ENCODE results near the gene CBX4.

Gene CBX4

DNA sequence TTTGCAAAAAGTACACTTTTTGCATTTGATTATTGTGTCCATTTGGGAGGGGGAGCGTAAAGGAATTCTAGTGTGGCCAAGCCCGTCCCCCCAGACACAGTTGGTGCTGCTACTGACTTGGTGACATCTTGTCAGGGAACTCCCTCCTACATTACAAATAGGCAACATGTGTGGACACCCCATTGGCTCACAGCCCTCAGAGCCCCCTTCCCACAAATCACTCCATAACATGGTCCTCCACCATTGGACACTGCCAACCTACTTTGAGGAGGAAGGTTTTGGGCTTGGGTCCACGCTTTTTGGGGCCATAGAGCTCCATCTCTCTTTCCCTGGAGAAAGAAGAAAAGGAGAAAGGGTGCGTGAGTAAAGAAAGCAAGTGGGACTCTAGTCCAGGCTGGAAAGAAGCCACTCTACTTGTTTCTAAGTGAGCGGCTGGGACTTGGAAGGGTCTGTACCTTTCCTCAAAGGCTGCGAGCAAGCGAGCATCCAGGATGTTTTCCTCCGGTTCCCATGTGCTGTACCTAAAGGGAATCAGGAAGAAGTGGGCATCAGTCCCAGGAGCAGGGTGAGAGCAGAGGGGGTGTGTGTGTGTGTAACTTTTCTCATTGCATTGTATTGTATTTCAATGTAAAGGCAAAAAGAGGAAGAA, 43.3 kb downstream of the CBX4 start:
- TF ChIP-seq ZNF274 (IDR thresholded peaks at IDR 0.05; ENCODE audit: low read depth, low read length), result no peak
- peak overlapping the region; percentile 82 for H3K4me3 ChIP-seq (ENCODE audit: low read length)

- TF ChIP-seq ZNF274 (IDR thresholded peaks at IDR 0.05; ENCODE audit: low read depth, low read length), result no peak
- no peak overlapping the region for H3K4me3 ChIP-seq (ENCODE audit: low read length)
Observed at GRCh38 chr17:79794659-79795511, 44.4 kb downstream of the CBX4 start.

GRCh38 chr17:79793924-79794304, 45.3 kb downstream of the CBX4 start:
- H3K4me3 ChIP-seq (ENCODE audit: low read length), result no peak overlapping the region

GRCh38 chr17:79792984-79793923, 46.0 kb downstream of the CBX4 start:
- H3K4me3 ChIP-seq (ENCODE audit: low read length), result no peak overlapping the region
- TF ChIP-seq ZNF274 (IDR thresholded peaks at IDR 0.05; ENCODE audit: low read depth, low read length), result no peak

More at GRCh38 chr17:79793924-79794304, 45.3 kb downstream of the CBX4 start:
- TF ChIP-seq ZNF274 (IDR thresholded peaks at IDR 0.05; ENCODE audit: low read depth, low read length), result no peak

- H3K4me3 ChIP-seq (ENCODE audit: low read length), result no peak overlapping the region
- TF ChIP-seq ZNF274 (IDR thresholded peaks at IDR 0.05; ENCODE audit: low read depth, low read length), result no peak
Observed at GRCh38 chr17:79792341-79792871, 46.8 kb downstream of the CBX4 start.

DNA sequence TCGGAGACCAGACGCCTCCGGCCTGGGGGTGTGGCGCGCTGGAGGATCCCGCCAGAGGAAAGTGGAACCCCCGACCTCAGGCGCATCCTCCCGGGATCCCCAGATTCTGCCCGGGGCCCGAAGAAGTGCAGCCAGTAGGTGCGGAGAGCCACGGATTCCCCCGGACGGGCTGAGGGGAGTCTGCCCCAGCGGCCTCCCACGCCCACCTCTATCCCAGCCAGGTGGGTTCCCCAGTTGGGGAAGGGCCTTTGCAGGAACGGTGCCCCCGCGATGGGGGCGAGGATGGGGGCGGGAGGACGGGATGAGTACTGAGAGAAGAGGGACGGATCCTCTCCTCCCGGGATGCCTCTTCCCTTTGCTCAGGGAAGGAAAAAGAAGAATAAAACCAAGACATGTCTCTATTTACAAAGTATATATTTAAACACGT, 47.5 kb downstream of the CBX4 start:
- no peak for TF ChIP-seq ZNF274 (IDR thresholded peaks at IDR 0.05; ENCODE audit: low read depth, low read length)

GRCh38 chr17:79790805-79791734, 48.2 kb downstream of the CBX4 start:
- H3K4me3 ChIP-seq (ENCODE audit: low read length), result no peak overlapping the region
- TF ChIP-seq ZNF274 (IDR thresholded peaks at IDR 0.05; ENCODE audit: low read depth, low read length), result no peak

More for the DNA sequence above, 47.5 kb downstream of the CBX4 start:
- H3K4me3 ChIP-seq (ENCODE audit: low read length), result no peak overlapping the region

DNA sequence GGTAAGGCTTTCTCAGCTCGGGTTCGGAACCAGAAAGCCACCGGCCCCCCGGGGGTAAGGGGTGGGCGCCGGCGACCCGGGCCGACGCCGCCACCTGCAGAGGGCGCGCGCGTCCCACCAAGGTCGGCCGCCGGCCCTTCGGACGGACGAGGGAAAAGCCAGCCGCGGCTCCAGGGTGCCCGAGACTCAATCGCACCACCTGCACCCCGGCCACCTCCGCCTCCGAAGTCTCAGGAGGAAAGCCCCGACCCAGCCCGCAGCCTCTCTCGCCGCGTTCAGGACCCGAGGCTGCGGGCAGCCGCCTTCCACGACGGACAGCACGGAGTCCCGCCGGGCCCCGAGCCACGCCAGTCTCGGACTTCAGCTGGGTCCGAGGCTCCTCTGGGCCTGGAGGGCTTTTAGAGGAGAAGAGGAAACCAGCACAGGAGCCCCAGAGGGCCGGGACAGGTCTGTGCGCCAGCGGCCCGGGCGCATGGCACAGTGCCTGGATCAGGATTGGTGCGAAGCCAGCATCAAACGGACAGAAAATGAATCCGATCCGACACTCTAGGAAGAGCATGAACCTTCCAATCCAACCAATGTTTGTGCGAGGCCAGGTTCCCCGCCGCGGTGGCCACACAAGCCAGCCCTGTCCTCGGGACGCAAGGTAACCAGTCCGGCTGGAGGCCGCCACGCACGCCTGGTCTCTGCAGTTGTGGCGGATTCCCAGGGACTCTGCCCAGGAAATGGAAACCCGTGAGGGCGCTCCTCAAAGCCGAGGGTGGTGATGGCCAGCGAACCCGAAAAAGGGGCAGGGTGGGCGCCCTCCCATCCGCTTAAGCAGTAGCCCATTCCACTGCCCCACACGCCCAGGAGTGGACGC, 49.1 kb downstream of the CBX4 start:
- no peak for TF ChIP-seq ZNF274 (IDR thresholded peaks at IDR 0.05; ENCODE audit: low read depth, low read length)
- H3K4me3 ChIP-seq (ENCODE audit: low read length), result no peak overlapping the region

GRCh38 chr17:79788989-79789942, 50.0 kb downstream of the CBX4 start:
- H3K4me3 ChIP-seq (ENCODE audit: low read length), result no peak overlapping the region
- TF ChIP-seq ZNF274 (IDR thresholded peaks at IDR 0.05; ENCODE audit: low read depth, low read length), result no peak

- H3K4me3 ChIP-seq (ENCODE audit: low read length), result no peak overlapping the region
- TF ChIP-seq ZNF274 (IDR thresholded peaks at IDR 0.05; ENCODE audit: low read depth, low read length), result no peak
Observed at GRCh38 chr17:79788455-79788854, 50.8 kb downstream of the CBX4 start.
